Limb (tissue), 2 donors: ENCODE data around the gene TRAPPC3L.

Source experiments
- DNase-seq, 2 donors: peaks; one replicate each; pipeline ENCODE4 v3.0.0-alpha.2; 2016; ENCODE audit errors: extremely low spot score in 2 of 2

Gene TRAPPC3L

DNA sequence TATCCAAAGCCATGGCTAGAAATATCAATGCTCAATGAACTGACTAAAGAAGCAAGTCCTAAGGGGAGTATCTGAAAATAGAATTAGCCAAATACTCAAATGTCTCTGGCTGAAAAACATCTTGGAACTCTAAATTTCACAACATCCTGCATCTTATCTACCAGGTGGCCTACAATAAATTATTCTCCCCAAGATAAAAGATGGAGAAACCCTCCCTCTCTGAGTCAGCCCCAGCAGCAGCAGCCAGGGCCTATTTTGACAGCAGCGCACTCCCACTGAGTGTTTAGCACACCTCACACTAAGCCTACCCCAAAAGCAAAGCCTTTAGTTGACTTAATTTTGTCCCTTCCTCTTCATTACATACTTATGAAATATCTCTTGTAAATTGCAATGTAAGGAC lies 78.4 kb downstream of the TRAPPC3L start:
- DNase-seq: no peak

DNA sequence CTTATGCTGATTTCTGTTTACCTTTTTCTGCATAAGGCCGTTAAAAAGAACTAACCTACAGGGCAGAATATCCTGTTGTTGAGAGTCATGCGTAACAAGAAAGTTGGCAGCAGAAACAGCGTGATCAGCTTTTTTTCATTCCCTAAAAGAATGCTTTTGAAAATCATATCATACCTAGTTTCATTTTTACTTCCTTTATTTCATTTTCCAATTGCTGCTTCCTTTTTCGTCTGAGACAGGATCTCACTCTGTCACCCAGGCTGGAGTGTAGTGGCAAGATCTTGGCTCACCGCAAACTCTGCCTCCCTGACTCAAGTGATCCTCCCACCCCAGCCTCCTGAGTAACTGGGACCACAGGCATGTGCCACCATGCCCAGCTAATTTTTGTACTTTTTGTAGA lies 80.2 kb downstream of the TRAPPC3L start:
- no peak for DNase-seq

DNA sequence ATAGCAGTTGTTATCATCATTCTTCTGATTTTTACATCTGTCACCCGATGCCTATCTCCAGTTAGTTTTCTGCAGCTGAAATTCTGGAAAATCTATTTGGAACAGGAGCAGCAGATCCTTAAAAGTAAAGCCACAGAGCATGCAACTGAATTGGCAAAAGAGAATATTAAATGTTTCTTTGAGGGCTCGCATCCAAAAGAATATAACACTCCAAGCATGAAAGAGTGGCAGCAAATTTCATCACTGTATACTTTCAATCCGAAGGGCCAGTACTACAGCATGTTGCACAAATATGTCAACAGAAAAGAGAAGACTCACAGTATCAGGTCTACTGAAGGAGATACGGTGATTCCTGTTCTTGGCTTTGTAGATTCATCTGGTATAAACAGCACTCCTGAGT lies 82.2 kb downstream of the TRAPPC3L start:
- no peak for DNase-seq

DNA sequence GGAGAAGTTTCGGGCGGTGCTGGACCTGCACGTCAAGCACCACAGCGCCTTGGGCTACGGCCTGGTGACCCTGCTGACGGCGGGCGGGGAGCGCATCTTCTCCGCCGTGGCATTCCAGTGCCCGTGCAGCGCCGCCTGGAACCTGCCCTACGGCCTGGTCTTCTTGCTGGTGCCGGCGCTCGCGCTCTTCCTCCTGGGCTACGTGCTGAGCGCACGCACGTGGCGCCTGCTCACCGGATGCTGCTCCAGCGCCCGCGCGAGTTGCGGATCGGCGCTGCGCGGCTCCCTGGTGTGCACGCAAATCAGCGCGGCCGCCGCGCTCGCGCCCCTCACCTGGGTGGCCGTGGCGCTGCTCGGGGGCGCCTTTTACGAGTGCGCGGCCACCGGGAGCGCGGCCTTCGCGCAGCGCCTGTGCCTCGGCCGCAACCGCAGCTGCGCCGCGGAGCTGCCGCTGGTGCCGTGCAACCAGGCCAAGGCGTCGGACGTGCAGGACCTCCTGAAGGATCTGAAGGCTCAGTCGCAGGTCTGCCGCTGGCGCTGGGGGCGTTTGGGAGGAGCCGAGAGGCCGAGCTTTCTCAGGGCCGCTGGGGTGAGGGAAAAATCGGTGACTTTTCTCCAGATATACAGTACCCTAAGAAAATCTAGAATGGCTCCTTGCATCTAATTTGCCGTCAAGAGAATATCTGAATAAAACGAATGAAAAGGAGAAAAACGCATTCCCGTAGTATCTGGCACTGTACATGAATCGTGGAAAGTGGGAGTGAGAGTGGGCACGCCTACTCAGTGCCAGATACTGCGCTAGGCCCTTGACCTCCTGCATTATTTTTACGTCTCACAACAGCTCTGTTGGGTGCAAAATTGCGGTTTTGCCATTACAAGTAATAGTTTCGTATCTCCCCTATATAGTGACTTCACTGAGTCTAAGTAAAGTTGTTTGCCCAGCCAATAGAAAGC lies 83.3 kb downstream of the TRAPPC3L start:
- DNase-seq: peak in 1 of 2 donors; percentile 79

DNA sequence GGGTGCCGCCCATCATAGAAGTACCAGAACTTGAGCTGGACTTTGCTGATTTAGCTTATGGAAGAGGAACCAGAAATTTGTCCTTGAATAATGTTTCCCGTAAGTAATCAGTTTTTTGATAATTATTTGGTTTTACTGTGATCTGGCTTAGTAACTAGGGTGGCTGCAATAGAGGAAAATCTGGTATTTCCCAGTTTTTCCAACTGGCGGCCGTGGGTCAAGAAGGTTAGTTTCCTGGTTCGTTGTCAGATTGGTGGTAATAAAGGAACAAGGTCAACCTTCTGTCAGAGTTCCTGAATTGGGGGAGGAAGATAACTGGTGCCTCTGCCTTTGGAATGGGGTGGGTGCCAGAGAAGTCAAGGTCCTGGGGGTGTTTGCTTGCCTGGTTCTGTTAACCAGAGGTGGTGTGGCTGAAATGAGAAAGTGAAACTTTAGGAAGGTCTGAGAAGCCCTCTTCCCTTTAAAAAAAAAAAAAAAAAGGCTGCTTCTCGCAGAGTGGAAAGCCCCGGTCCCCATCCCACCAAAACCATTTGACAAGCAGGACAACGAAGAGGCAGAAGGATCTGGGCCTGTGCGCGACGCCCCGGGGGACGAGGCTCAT lies 84.1 kb downstream of the TRAPPC3L start, which contains the start of gene CALHM6:
TSS of gene CALHM6 (plus strand) at position 45 of the 601 bp plus-strand sequence. CDS start at position 600, 555 bp downstream.
- no peak for DNase-seq

DNA sequence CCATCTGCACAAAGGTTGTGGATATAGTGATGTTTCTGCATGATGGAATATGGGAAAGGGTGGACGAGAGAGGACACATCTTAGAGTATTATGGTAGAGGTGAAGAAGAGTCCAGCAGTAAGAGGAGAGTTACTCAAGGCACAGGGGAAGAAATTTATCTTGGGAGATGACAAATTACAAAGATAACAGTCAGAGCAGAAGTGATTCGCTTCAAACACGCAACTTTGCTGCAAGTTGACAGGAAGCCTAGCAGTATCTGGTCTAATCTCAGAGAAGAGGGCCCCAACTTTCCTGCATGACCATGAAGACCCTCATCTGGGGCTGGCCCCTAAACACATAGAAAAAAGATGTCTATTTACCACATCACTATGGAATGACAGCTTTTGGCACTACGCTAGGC lies 85.6 kb downstream of the TRAPPC3L start:
- no peak for DNase-seq

DNA sequence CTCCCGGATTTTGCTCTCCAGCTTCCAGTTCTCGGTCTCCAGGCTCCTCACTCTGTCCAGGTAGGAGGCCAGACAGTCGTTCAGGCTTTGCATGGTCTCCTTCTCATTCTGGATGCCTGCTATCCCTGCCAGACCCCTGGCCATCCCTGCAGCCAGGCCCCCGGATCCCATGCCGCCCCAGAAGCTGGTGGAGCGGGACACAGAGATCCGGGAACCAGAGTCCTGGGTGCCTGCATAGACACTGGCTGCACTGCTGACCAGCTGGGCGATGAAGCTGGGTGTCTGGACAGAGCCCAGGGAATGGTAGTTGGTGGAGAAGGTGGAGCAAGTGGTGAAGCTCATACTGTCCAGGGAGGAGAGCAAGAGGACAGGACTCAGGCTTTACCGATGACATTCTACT lies 87.2 kb downstream of the TRAPPC3L start:
- DNase-seq: no peak

DNA sequence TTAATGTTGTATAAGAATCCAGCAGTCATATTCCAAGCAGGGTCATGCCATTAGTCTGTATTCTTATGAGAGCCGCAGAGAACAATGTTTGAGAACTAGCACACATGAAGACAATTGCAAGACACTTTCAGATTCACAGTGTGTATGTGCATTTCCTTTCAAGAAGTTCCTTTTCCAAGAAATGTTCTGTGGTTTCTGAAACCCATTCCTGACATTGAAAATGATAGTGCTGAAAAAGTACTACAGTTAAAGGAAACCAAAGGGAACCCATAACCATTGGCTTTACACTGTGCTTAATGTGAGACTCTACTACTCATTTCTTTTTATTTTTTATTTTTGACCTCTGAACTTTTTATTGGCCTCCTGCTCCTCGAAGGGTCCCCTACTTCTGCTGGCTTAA lies 88.6 kb downstream of the TRAPPC3L start:
- no peak for DNase-seq

DNA sequence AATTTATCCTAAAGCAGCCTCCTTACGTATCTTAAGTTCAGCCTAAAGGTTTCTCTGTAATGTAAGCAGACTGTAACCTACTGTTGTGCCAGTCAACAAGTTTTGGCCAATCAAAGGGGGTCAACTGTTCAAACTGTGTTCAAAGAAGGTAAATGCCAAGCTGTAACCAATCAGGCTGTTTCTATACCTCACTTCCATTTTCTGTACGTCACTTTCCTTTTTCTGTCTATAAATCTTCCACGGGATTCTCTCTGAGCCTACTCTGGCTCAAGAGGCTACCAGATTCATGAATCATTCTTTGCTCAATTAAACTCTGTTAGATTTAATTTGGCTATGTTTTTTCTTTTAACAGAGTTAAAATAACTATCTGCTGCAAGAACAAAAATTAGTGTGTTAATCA lies 89.4 kb downstream of the TRAPPC3L start:
- no peak for DNase-seq

DNA sequence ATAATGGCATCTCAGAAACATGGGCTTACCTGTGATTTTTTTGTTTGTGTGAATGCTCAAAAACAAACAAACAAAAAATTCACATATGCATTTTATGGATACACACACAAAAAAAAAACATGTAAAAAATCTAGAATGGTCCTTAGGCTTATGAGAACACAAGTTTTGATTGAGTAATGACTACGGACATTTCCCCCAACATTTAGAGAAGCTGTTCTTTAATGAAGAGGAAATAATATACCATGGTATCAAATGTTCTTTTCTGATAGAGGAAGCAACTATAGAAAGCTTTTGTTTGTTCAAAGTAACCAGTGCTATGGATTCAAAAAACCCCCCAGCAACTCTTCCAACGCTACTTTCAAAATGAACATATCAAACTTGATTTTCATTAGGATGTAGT lies 93.0 kb downstream of the TRAPPC3L start:
- no peak for DNase-seq

DNA sequence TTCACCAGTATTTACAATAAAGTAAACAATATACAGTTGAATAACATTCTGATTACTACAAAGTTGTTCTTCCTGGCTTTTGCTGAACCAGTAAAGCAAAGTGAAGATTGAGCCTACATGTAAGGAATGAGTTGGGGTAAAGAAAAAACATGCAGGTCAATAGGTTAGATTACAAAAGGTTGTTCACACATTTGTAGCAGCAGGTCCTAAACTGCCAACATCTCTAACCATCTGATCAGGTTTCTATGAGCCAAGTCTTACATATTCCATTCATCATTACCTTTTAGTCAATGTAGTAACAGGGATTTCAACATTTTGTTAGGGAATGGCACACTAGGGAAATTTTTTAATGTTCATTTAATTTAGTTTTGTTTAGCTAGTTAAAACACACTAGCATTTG lies 93.6 kb downstream of the TRAPPC3L start:
- no peak for DNase-seq

DNA sequence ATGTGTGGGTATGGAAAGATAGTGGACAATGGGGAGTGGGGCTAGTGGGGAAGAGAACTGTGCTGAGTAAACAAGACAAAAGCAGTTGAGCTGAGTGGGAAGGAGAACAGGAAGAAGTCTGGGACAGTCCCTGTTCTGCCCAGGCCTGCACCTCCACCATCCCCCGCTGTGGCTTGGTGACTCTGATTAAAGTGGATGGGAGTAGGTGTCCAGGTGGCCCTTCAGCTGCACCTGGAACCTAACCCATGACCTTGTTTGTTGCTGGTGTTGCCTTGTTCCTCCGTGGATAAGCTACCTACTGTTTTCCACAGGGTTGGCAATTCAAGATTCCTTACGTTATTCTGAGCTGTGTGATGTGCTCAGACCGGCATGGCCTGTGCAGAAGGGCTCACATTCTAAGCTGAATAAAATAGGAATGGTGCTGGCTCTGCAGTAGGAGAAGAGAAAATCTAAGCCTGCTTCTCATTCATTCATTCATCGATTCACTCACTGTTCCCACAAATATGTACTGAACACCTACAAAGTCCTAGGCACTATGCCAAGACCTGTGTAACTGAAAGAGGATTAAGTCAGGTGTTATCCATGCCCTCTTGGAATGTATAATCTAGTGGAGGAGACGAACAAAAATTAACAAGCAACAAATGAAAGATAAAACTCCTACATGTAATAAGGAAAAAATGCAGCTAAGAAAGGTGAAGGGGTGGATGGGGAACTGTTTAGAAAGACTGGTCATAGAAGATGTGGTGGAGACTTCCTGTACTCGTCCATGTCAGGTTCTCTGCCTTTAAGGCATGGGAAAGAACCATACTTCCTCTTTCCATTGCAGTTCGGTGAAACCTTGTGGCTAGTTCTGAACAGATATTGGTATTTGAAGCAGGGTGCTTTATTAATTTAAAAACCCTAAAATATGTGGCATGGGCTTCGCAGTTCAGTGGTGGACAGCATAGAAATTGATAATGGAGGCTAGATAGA lies 94.4 kb downstream of the TRAPPC3L start:
- DNase-seq: no peak

DNA sequence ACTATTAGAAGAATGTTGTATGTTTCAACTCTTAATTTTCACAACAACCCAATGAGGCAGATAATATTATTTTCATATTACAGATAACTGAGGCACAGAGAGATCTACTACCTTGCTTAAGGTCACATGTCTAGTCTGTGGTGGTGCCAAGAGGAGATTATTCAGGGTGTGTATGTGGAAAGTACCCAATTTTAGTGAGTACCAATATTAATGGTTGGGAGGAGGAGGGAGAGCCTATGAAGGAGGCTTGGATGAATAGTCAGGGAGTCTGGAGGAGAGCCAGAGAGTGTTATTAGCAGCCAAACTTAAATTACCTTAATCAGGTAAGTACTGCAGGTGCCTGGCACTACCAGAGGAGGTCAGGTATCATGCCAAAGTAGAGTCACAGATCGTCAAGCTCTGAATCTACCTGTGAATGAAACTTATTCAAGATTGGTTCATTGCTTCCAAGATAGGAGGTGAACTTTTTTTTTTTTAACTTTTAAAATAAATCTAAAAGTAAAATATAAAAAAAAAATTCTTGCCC lies 95.2 kb downstream of the TRAPPC3L start:
- DNase-seq: no peak

DNA sequence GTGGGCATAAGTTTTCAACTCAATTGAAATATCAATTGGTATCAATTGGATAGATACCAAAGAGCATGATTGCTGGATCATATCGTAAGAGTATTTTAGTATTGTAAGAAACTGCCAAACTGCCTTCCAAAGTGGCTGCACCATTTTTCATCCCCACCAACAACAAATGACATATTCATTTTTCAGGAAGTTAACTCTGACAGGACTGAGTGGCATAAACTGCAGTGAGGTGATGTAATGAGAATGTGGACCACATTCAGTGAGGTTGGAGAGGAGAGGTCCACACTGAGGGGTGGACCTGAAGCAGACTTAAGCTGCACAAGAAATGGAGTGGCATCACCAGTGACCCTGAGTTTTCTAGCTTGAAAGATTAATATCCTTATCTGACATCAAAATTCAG lies 95.9 kb downstream of the TRAPPC3L start:
- no peak for DNase-seq

DNA sequence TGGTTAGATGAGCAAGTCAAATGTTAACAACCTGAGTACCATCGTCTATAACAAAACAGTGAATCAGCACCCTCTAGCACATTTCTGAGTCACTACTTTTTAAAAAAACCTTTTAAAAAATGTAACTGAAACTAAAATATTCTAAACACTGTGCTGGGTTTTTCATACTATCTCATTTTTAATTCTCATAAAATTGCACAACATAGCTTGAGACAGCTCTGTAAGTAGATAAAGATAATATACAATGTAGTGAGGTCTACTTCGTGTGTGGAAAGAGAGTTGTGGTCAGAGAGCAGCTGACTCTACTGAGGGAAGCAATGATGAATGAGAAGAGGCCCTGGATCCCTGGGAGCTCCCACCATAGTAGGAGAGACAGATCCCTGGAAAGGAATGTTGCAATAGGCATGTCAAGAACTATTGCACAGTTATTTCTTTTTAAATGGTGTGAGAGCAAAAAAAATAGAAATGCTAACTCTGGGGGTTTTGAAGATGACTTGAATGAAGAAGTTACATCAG lies 97.9 kb downstream of the TRAPPC3L start:
- DNase-seq: no peak

DNA sequence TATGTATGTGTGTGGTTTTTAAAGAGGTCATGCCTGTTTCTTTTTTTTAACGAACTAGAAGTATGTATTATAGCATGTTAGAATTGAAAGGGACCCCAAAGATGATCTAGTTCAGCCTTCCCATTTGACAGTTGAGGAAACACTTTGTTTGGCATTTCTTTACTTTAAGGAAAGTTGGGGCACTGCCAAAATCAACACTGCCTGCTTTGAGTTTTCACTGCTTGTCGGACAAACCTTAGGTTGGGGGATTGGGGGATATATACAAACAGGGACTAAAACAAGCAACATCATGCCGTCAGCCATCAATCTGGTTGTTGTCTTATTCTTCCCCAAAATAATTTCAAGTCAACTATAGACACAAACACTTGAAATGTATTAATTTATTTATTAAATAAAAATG lies 98.4 kb downstream of the TRAPPC3L start:
- no peak for DNase-seq

DNA sequence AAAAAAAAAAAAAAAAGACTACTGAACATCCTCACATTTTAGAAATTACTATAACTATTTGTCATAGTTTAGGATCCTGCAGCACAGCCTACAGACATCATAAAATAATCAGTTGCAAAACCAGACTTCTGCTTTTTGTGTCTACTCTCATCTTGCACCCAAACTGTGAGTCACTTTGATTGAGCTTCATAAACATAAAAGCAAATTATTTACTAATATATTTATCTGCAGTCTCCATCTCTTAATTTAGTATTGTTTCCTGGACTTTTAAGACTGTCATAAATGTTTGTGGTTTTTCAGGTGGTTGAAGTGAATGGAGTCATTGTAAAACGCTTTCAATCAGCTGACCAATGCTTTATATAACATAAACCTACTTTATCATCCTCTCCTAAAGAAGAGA lies 99.1 kb downstream of the TRAPPC3L start:
- no peak for DNase-seq

DNA sequence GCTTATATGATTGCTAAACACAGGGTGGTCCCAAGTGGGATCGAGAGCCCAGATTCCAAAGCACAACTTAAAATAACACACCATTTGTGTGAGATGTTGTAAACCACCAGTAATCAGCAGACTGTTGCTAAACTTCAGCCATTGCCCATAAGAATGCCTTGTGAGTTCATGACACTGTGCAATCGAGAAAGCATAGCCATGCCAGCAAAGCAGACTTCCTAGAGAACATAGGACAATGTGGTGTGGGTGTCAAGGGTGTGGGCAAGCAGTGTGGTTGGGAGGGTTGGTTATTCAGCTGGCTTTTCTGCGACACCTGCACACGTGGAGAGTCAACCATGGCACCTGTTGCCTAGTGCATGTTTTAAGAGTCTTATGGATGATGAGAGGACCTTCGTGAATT lies 100.4 kb downstream of the TRAPPC3L start:
- no peak for DNase-seq
